ENCODE measurements around the gene DPEP2NB.
"Not testable (repeated sequence)": the region's sequence is repeated elsewhere in the genome, so short reads cannot be mapped to it uniquely, and the experiment has no call there.

Gene DPEP2NB

DNA sequence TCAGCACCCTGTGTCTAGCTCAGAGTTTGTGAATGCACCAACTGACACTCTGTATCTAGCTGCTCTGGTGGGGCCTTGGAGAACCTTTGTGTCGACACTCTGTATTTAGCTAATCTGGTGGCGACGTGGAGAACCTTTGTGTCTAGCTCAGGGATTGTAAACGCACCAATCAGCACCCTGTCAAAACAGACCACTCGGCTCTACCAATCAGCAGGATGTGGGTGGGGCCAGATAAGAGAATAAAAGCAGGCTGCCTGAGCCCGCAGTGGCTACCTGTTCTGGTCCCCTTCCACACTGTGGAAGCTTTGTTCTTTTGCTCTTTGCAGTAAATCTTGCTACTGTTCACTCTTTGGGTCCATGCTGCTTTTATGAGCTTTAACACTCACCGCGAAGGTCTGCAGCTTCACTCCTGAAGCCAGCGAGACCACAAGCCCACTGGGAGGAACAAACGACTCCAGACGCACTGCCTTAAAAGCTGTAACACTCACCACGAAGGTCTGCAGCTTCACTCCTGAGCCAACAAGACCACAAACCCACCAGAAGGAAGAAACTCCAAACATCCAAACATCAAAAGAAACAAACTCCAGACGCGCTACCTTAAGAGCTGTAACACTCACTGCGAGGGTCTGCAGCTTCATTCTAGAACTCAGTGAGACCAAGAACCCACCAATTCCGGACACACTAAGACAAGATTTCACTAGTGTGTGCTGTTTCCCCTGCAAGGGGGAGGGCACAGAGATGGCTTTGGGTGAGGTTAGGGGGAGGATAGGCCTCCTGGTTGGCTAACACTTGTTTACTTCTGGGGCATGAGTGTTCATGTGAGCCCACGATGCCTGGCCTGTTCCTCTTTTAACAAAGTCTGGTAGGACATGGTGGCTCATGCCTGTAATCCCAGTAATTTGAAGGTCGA is 16.7 kb downstream of the DPEP2NB start, which contains the start of gene DPEP2:
TSS of gene DPEP2 (minus strand) at position 706 of the 910 bp plus-strand sequence. CDS start 6,272 bp downstream, outside the sequence.
- not testable (repeated sequence) for H3K27me3 Mint-ChIP-seq, H3K9me3 Mint-ChIP-seq, H3K36me3 Mint-ChIP-seq
- Mint-ChIP-seq H3K27ac (peak within 1 kb of the TSS; percentile 89), H3K4me3 (peak within 1 kb of the TSS; percentile 79), H3K4me1 (peaks cover 51% of the 10 kb centered on the region)
- ATAC-seq = peak; percentile 95

- Mint-ChIP-seq H3K27ac (peak overlapping the region; percentile 89), H3K4me1 (peaks cover 59% of the 10 kb centered on the region)
- not testable (repeated sequence) for H3K36me3 Mint-ChIP-seq, H3K27me3 Mint-ChIP-seq, H3K4me3 Mint-ChIP-seq, ATAC-seq, H3K9me3 Mint-ChIP-seq
Measured at GRCh38 chr16:67998231-67998778, 17.4 kb downstream of the DPEP2NB start.

DNA sequence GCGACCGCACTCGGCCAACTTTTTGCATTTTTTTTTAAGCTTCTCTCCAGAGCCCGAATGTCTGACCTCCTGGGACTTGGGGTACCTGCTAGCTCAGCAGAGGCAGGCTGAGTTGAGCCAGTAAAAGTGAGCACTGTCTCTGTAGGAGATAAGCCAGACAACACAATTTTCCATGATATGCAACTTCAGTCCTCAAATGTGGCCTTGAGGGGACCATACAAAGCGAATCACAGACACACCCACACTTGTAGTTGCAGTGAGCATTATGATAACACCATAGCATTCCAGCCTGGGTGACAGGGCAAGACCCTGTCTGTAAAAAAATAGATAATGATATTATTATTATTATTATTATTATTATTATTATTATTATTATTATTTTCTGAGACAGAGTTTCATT is 19.0 kb downstream of the DPEP2NB start:
- H3K27me3 Mint-ChIP-seq = no peaks in the 10 kb centered on the region
- peaks cover 70% of the 10 kb centered on the region for H3K4me1 Mint-ChIP-seq
- no peaks in the 10 kb centered on the region for H3K36me3 Mint-ChIP-seq
- H3K27ac Mint-ChIP-seq = peak overlapping the region; percentile 27
- no peak for ATAC-seq
- H3K4me3 Mint-ChIP-seq = no peak overlapping the region
- H3K9me3 Mint-ChIP-seq = no peaks in the 10 kb centered on the region

GRCh38 chr16:67995423-67995822 is 20.3 kb downstream of the DPEP2NB start:
- Mint-ChIP-seq H3K27ac (peak overlapping the region; percentile 93), H3K4me1 (peaks cover 60% of the 10 kb centered on the region), H3K4me3 (no peak overlapping the region), H3K36me3 (no peaks in the 10 kb centered on the region), H3K27me3 (no peaks in the 10 kb centered on the region), H3K9me3 (no peaks in the 10 kb centered on the region)
- ATAC-seq = peak; percentile 46

GRCh38 chr16:67994040-67994408 is 21.7 kb downstream of the DPEP2NB start:
- not testable (repeated sequence) for H3K9me3 Mint-ChIP-seq, H3K36me3 Mint-ChIP-seq, H3K27me3 Mint-ChIP-seq
- Mint-ChIP-seq H3K27ac (peak overlapping the region; percentile 93), H3K4me3 (peak overlapping the region; percentile 57), H3K4me1 (peaks cover 60% of the 10 kb centered on the region)
- peak; percentile 20 for ATAC-seq

GRCh38 chr16:67993207-67994039 is 22.3 kb downstream of the DPEP2NB start:
- Mint-ChIP-seq H3K4me1 (peaks cover 64% of the 10 kb centered on the region), H3K27ac (peak overlapping the region; percentile 93)

DNA sequence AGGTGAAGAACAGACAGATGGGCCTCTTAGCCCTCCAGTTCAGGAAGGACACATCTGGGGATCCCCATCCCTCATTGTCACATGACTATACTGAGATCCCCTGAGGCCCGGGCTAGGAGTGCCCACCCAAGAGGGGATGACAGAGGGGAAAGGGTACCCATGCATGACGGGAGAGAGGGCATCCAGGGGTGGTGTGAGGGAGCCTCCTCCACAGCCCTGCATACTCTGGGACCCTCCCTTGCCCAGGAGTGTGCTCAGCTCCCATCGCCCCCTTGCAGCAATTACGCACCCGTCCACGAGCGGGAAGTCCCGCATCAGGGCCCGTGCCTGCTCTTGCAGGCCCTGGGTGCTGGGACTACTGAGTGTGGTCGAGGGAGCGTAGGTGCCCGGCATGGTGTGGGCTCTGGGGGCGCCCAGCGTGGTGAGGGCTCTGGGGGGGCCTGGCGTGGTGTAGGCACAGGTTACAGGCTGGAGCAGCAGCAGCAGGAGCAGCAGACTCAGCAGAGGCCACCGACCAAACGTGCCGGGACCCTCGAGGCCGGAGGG is 23.0 kb downstream of the DPEP2NB start:
- Mint-ChIP-seq H3K27me3 (no peaks in the 10 kb centered on the region), H3K4me3 (peak overlapping the region; percentile 67), H3K4me1 (peaks cover 67% of the 10 kb centered on the region), H3K9me3 (no peaks in the 10 kb centered on the region), H3K36me3 (no peaks in the 10 kb centered on the region), H3K27ac (peak overlapping the region; percentile 93)
- peak; percentile 24 for ATAC-seq

More at GRCh38 chr16:67993207-67994039, 22.3 kb downstream of the DPEP2NB start:
- Mint-ChIP-seq H3K36me3 (no peaks in the 10 kb centered on the region), H3K4me3 (peak overlapping the region; percentile 67), H3K9me3 (no peaks in the 10 kb centered on the region), H3K27me3 (no peaks in the 10 kb centered on the region)
- ATAC-seq = peak; percentile 92

GRCh38 chr16:67990018-67990386 is 25.7 kb downstream of the DPEP2NB start:
- no peaks in the 10 kb centered on the region for H3K27me3 Mint-ChIP-seq
- H3K36me3 Mint-ChIP-seq = no peaks in the 10 kb centered on the region
- peak overlapping the region; percentile 59 for H3K27ac Mint-ChIP-seq
- no peak for ATAC-seq
- peaks cover 60% of the 10 kb centered on the region for H3K4me1 Mint-ChIP-seq
- no peak overlapping the region for H3K4me3 Mint-ChIP-seq
- no peaks in the 10 kb centered on the region for H3K9me3 Mint-ChIP-seq

DNA sequence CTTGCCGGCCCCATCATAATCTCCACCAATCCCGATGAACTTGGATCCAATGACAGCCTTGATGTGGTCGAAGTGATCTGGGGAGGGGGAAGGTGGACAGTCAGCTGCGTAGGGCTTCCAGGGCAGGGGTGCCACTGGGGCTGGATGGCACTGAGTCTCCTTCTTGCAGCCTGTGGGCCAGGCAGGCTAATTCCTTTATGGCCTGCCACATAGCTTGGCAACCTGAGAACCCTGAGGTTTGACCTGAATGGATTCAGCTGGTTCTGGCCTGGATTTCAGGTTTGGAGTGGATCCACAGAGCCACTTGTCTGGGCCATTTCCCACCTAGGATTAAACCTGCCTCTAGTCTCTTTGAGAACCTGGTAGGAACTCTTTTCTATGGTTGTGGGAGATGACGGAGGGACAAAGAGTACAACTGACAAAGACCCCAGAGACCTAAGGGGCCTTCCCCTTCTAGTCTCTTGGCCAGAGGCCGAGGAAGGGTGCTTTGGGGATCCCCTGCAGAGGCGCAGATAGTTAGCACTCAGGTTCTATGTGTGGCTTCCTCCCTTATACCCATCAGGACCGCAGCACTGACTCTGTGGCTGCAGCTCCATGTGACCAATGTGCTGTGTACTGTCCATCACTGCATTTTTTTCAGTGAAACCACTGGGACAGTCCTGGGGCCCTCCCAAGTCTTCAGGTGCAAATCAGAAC is 26.2 kb downstream of the DPEP2NB start:
- Mint-ChIP-seq H3K4me1 (peaks cover 61% of the 10 kb centered on the region), H3K27me3 (no peaks in the 10 kb centered on the region), H3K4me3 (no peak overlapping the region), H3K27ac (peak overlapping the region; percentile 59), H3K9me3 (no peaks in the 10 kb centered on the region), H3K36me3 (no peaks in the 10 kb centered on the region)
- peak; percentile 56 for ATAC-seq

- H3K36me3 Mint-ChIP-seq = no peaks in the 10 kb centered on the region
- no peaks in the 10 kb centered on the region for H3K27me3 Mint-ChIP-seq
- H3K27ac Mint-ChIP-seq = peak overlapping the region; percentile 59
- no peak overlapping the region for H3K4me3 Mint-ChIP-seq
- H3K4me1 Mint-ChIP-seq = peaks cover 64% of the 10 kb centered on the region
- ATAC-seq = no peak
- H3K9me3 Mint-ChIP-seq = no peaks in the 10 kb centered on the region
Measured at GRCh38 chr16:67988675-67989074, 27.0 kb downstream of the DPEP2NB start.

DNA sequence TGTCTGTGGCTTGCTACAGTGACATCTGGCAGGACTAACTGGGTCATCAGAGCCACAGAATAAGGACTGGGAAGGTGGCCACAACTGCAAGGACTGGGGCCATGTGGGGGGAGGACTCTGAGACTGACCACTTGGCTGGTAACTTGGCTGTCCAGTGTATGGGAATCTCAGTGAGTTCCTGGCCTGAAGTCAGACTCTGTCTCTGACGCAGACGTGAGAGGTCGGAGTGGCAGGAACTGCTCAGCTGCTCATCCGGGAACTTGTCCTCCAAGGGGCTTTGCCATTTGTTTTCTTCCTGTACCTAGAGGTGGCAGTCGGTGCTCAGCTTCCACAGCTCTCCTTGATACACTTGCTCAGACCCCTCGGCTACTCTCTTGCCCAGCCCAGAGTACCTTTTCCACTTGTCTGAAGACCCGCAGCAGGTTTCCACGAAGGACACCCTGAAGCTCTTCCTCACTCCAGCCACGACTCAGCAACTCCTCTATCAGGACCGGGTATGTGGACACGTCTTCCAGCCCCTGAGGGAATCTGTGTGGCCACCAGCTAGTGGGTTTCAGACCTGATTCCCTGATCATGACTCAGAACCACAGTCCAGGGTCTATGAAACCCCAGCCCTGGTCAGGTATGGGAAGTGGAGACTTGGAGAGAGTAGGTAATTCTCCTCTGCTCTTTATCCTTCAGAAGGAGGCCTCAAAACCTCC is 28.1 kb downstream of the DPEP2NB start:
- H3K4me3 Mint-ChIP-seq = no peak overlapping the region

GRCh38 chr16:67986949-67987348 is 28.8 kb downstream of the DPEP2NB start:
- Mint-ChIP-seq H3K4me1 (peaks cover 61% of the 10 kb centered on the region), H3K27ac (peak overlapping the region; percentile 59), H3K36me3 (no peaks in the 10 kb centered on the region), H3K4me3 (no peak overlapping the region), H3K9me3 (no peaks in the 10 kb centered on the region), H3K27me3 (no peaks in the 10 kb centered on the region)
- ATAC-seq = no peak

More for the DNA sequence above, 28.1 kb downstream of the DPEP2NB start:
- H3K36me3 Mint-ChIP-seq = no peaks in the 10 kb centered on the region
- H3K27ac Mint-ChIP-seq = peak overlapping the region; percentile 59
- H3K9me3 Mint-ChIP-seq = no peaks in the 10 kb centered on the region
- H3K4me1 Mint-ChIP-seq = peaks cover 62% of the 10 kb centered on the region
- no peaks in the 10 kb centered on the region for H3K27me3 Mint-ChIP-seq
- no peak for ATAC-seq

GRCh38 chr16:67982011-67982696 is 33.6 kb downstream of the DPEP2NB start:
- Mint-ChIP-seq H3K4me3 (no peak overlapping the region), H3K36me3 (no peaks in the 10 kb centered on the region), H3K9me3 (no peaks in the 10 kb centered on the region), H3K27ac (peak overlapping the region; percentile 80), H3K4me1 (peaks cover 35% of the 10 kb centered on the region), H3K27me3 (no peaks in the 10 kb centered on the region)
- no peak for ATAC-seq
